Smooth muscle cell (in vitro differentiated cells): Measurements from ENCODE around the gene KRT16. TPM values are rescaled to one million over a fixed set of nuclear protein-coding genes. Genes with fewer than 3 reads are reported as not detected.
A peak's percentile ranks its signal among the peaks of the same experiment; 100 is the strongest.
"Not testable (repeated sequence)": the region's sequence is repeated elsewhere in the genome, so short reads cannot be mapped to it uniquely, and the experiment has no call there.

Experiments used
- DNase-seq: peaks from one replicate; lab custom pipeline; 2025; ENCODE audit not compliant: unreplicated experiment; lab: John Stamatoyannopoulos, UW
- H2AFZ ChIP-seq: fragments of 200-600 bp; sonication (generic); 2 replicates; pipeline ENCODE4 v1.6.0; 2016; ENCODE audit warnings: antibody characterized with exemption, low read depth, mild to moderate bottlenecking
- H3F3A ChIP-seq: fragments of 200-600 bp; sonication (generic); 2 replicates; pipeline ENCODE4 v1.6.0; 2017; ENCODE audit warnings: antibody characterized with exemption, low read depth
- H3K27ac ChIP-seq: fragments of 200-600 bp; sonication (generic); 2 replicates; pipeline ENCODE4 v1.5.1; 2016; ENCODE audit warnings: low read depth, mild to moderate bottlenecking
- H3K27me3 ChIP-seq: fragments of 200-600 bp; sonication (generic); 2 replicates; pipeline ENCODE4 v1.6.1; 2016; ENCODE audit warnings: low read depth, mild to moderate bottlenecking
- H3K36me3 ChIP-seq: fragments of 200-600 bp; sonication (generic); 2 replicates; pipeline ENCODE4 v1.5.1; 2016; ENCODE audit warnings: low read depth
- H3K4me1 ChIP-seq: fragments of 200-600 bp; sonication (generic); 2 replicates; pipeline ENCODE4 v1.5.1; 2016; ENCODE audit warnings: low read depth
- H3K4me2 ChIP-seq: fragments of 200-600 bp; sonication (generic); 2 replicates; pipeline ENCODE4 v1.6.0; 2016; ENCODE audit warnings: mild to moderate bottlenecking
- H3K4me3 ChIP-seq: fragments of 200-600 bp; sonication (generic); 2 replicates; pipeline ENCODE4 v1.5.1; 2016; ENCODE audit warnings: mild to moderate bottlenecking
- H3K79me2 ChIP-seq: fragments of 200-600 bp; sonication (generic); 2 replicates; pipeline ENCODE4 v1.6.0; 2016; ENCODE audit warnings: low read depth, mild to moderate bottlenecking
- H3K9ac ChIP-seq: fragments of 200-600 bp; sonication (generic); 2 replicates; pipeline ENCODE4 v1.6.0; 2016; ENCODE audit warnings: low read depth
- H3K9me3 ChIP-seq: fragments of 200-600 bp; sonication (generic); replicated peaks from 2 replicates; pipeline ENCODE4 v1.5.1; 2016; ENCODE audit warnings: low read depth
- H4K20me1 ChIP-seq: fragments of 200-600 bp; sonication (generic); 2 replicates; pipeline ENCODE4 v1.6.0; 2016; ENCODE audit warnings: low read depth
- WGBS: methylation state at CpG from one replicate; pipeline ENCODE4 v1.1.7; 2016; ENCODE audit warnings: low lambda C conversion rate; 5-methylcytosine and 5-hydroxymethylcytosine counted together
- polyA plus RNA-seq: library from polyadenylated mRNA; unstranded; fragments of >200 nt; fragmentation: Nextera tagmentation; extraction: Ambion mirVana; gene quantifications from 2 replicates; pipeline ENCODE4 v1.2.1, GENCODE V29; 2016
- total RNA-seq: library from RNA; depleted of rRNA; stranded (reverse); fragments of >200 nt; gene quantifications from 2 replicates; pipeline ENCODE4 v1.2.3, GENCODE V29; 2014
- TF ChIP-seq, protein P1 (sequence below): fragments of 200-600 bp; sonication (generic); IDR thresholded peaks from 2 replicates; pipeline ENCODE4 v1.5.1; 2017; ENCODE audit warnings: borderline replicate concordance, mild to moderate bottlenecking, antibody characterized with exemption; ENCODE audit not compliant: insufficient read depth, poor library complexity, severe bottlenecking

The KRT16 gene
- total and polyA plus RNA-seq, 2 experiments from 2014 or later, result 304 to 521 TPM

DNA sequence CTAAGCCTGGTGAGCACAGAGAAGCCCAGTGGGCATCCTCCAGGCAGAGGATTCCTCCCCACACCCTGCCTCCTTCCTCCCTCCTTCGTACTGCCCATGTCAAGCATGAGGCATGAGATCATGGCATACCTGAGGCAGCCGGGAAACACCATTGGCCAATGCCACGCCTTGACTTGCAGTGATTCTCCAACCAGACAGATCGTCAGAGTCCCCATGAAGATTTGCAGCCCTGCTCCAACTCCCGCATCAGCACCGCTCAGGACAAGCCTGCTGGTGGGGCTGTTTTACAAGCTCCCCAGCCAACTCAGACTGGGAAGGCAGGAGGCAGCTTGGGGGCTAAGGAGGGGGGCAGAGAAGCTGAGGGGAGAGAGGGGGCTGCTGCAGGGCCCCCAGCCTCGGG, 2.9 kb upstream of the KRT16 start:
- Histone ChIP-seq H3K4me2 (no peak overlapping the region), H3K4me3 (no peak overlapping the region), H3K79me2 (no peaks in the 10 kb centered on the region), H3K9ac (no peak overlapping the region), H3K27me3 (no peaks in the 10 kb centered on the region), H2AFZ (no peak overlapping the region), H3F3A (no peaks in the 10 kb centered on the region), H3K36me3 (no peaks in the 10 kb centered on the region), H4K20me1 (no peaks in the 10 kb centered on the region), H3K27ac (peak overlapping the region; percentile 19), H3K4me1 (no peaks in the 10 kb centered on the region), H3K9me3 (no peaks in the 10 kb centered on the region)
- DNase-seq, result no peak
- TF ChIP-seq, protein P1, sequence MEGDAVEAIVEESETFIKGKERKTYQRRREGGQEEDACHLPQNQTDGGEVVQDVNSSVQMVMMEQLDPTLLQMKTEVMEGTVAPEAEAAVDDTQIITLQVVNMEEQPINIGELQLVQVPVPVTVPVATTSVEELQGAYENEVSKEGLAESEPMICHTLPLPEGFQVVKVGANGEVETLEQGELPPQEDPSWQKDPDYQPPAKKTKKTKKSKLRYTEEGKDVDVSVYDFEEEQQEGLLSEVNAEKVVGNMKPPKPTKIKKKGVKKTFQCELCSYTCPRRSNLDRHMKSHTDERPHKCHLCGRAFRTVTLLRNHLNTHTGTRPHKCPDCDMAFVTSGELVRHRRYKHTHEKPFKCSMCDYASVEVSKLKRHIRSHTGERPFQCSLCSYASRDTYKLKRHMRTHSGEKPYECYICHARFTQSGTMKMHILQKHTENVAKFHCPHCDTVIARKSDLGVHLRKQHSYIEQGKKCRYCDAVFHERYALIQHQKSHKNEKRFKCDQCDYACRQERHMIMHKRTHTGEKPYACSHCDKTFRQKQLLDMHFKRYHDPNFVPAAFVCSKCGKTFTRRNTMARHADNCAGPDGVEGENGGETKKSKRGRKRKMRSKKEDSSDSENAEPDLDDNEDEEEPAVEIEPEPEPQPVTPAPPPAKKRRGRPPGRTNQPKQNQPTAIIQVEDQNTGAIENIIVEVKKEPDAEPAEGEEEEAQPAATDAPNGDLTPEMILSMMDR, result no peak
- 30% methylated on average over 7 of the region's 7 CpGs for WGBS

DNA sequence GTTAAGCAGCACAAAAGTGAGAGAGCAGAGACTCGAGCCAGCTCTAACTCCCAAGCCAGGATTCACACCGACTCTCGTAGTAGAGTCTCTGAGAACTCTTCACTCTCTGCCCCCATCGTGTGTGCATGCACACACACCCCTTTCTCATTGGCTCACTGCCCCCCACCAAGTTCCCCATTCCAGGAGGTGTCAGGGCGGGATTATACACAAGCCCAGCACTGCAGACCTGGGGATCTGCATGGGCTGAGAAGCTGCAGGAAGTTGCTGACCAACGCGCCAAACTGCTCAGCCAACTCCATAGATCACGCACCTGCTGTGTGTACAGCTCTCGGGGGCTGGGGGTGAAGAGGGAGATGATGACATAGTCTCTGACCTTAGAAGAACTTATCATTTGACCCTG, 2.2 kb upstream of the KRT16 start:
- not testable (repeated sequence) for H3K79me2 ChIP-seq, H3K36me3 ChIP-seq, H3F3A ChIP-seq, H3K9ac ChIP-seq, H3K4me1 ChIP-seq, H3K4me3 ChIP-seq, H4K20me1 ChIP-seq, H3K27me3 ChIP-seq, H3K27ac ChIP-seq, H3K4me2 ChIP-seq, H2AFZ ChIP-seq, H3K9me3 ChIP-seq, DNase-seq
- WGBS, result 88% methylated on average over 9 of the region's 9 CpGs

DNA sequence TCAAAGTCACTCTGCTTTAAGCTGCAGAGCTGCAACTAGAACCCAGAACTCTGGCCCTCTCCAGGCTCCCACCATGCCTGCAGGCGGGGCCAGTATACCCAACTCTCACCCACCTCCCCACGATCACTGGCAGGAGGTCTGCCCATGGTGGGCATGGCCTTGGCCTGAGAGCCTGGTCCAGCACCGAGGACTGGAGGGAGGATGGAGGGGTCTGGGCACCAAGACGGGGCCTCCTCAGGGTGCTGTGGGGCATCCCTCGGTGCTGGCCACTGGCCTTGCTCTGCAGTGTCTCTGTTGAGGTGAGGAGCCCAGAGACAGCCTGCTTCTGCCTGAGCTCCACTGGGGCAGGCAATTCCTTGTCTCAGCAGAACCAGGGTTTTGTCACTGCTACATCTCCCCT, 1.5 kb upstream of the KRT16 start:
- H3K4me3 ChIP-seq, result no peak overlapping the region
- H3K79me2 ChIP-seq, result no peaks in the 10 kb centered on the region
- H4K20me1 ChIP-seq, result no peaks in the 10 kb centered on the region
- no peak overlapping the region for H2AFZ ChIP-seq
- no peaks in the 10 kb centered on the region for H3K27me3 ChIP-seq
- TF ChIP-seq, protein P1, result no peak
- DNase-seq, result no peak
- H3K4me1 ChIP-seq, result no peaks in the 10 kb centered on the region
- no peak overlapping the region for H3K27ac ChIP-seq
- no peaks in the 10 kb centered on the region for H3F3A ChIP-seq
- no peaks in the 10 kb centered on the region for H3K9me3 ChIP-seq
- 99% methylated on average over 5 of the region's 5 CpGs for WGBS
- H3K9ac ChIP-seq, result no peak overlapping the region
- H3K36me3 ChIP-seq, result no peaks in the 10 kb centered on the region
- no peak overlapping the region for H3K4me2 ChIP-seq

DNA sequence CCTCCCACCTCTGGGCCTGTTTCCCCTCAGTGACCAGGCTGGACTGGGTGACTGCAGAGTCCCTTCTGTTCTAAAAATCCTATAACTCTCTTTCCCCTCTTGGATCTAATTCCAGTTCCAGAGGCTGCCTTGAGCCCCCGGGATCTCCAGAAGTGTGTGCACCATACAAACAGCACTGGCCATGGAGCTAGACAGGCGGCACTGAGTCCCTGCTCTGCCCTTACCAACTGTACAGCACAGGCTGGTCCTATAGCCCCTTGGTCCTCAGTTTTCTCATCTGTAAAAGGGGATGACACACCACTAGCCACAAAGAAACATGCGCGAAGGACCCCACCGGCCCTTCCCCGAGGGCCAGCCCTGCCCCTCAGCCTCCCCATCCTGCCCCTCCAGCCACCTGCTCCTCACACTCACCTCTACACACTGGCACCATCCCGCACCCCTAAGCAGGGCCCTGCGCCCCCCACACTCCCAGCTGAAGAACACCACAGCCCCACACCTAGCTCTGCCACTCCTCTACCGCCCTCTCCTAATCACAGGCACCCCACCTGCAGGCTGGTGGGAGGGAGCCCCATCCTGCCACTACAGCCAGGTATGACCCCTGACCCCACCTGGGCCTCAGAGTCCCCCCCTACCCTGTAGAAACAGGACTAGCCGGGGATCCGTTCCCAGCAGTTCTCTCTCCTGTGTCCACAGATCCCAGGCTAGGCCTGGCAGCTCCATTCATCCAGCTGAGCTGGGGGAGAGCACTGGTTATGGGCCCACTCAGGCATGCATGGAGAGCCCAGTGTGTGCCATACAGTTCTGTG, 913 bp upstream of the KRT16 start:
- Histone ChIP-seq H3K27ac (peak overlapping the region; percentile 44), H3K27me3 (no peaks in the 10 kb centered on the region), H3K36me3 (no peaks in the 10 kb centered on the region), H3K9ac (no peak overlapping the region), H3K4me3 (no peak overlapping the region), H3K9me3 (no peaks in the 10 kb centered on the region), H3K4me1 (no peaks in the 10 kb centered on the region), H3K79me2 (no peaks in the 10 kb centered on the region), H3K4me2 (no peak overlapping the region), H2AFZ (no peak overlapping the region), H4K20me1 (no peaks in the 10 kb centered on the region), H3F3A (no peaks in the 10 kb centered on the region)
- TF ChIP-seq, protein P1, result no peak
- no peak for DNase-seq
- WGBS, result 89% methylated on average over 7 of the region's 11 CpGs
